CD8-positive, alpha-beta memory T cell (primary cell): Measurements from ENCODE around the gene SLC18A3. TPM values are rescaled to one million over a fixed set of nuclear protein-coding genes. Genes with fewer than 3 reads are reported as not detected.
A peak's percentile ranks its signal among the peaks of the same experiment; 100 is the strongest.

Experiments
- CTCF ChIA-PET: fragments of 350-600 bp; sonication (Branson Sonifier 250); formaldehyde crosslinking; loops from one replicate; lab custom pipeline; 2021; ENCODE audit warnings: antibody characterized with exemption; lab: Charles Lee
- POLR2A ChIA-PET: fragments of 350-600 bp; sonication (Branson Sonifier 250); formaldehyde crosslinking; loops from one replicate; lab custom pipeline; 2021; ENCODE audit warnings: antibody characterized with exemption; lab: Charles Lee
- DNase-seq, 5 donors: peaks; one replicate each; pipeline versions ENCODE4 v3.0.0 to v3.0.0-alpha.2; 2020 to 2022; ENCODE audit warnings: mixed read lengths in 1 of 5
- H3K27ac ChIP-seq: one replicate; pipeline ENCODE4 v1.7.0; 2013; ENCODE audit warnings: low read depth, mild to moderate bottlenecking, low read length, moderate library complexity
- H3K27me3 ChIP-seq: 2 replicates; pipeline ENCODE4 v1.7.0; 2013; ENCODE audit warnings: low read length, mild to moderate bottlenecking; ENCODE audit not compliant: insufficient read depth, poor library complexity, severe bottlenecking
- H3K36me3 ChIP-seq: 2 replicates; pipeline ENCODE4 v1.7.0; 2013; ENCODE audit warnings: mild to moderate bottlenecking, low read length, moderate library complexity; ENCODE audit not compliant: insufficient read depth
- H3K4me1 ChIP-seq: 2 replicates; pipeline ENCODE4 v1.7.0; 2013; ENCODE audit warnings: mild to moderate bottlenecking, low read length, moderate library complexity; ENCODE audit not compliant: insufficient read depth
- H3K4me3 ChIP-seq: 2 replicates; pipeline ENCODE4 v1.7.0; 2013; ENCODE audit warnings: mild to moderate bottlenecking, low read length
- H3K9me3 ChIP-seq: 2 replicates; pipeline ENCODE4 v1.7.0; 2013; ENCODE audit warnings: mild to moderate bottlenecking, low read length
- H3K27ac Mint-ChIP-seq, 8 donors: one replicate each; pipeline ENCODE4 v1.8.0; 2020 to 2021; ENCODE audit warnings: mixed read lengths in 8 of 8, mild to moderate bottlenecking in 6 of 8, inconsistent platforms in 3 of 8, moderate library complexity in 3 of 8
- H3K27me3 Mint-ChIP-seq, 2 donors: one replicate each; pipeline ENCODE4 v1.8.0; 2020 to 2021; ENCODE audit warnings: mixed read lengths in 2 of 2, mild to moderate bottlenecking in 1 of 2, moderate library complexity in 1 of 2
- H3K36me3 Mint-ChIP-seq, 3 donors: one replicate each; pipeline ENCODE4 v1.8.0; 2020 to 2021; ENCODE audit warnings: mixed read lengths in 3 of 3, inconsistent platforms in 1 of 3, mild to moderate bottlenecking in 1 of 3
- H3K4me1 Mint-ChIP-seq, 3 donors: one replicate each; pipeline ENCODE4 v1.8.0; 2020 to 2021; ENCODE audit warnings: mixed read lengths in 3 of 3, inconsistent platforms in 1 of 3, mild to moderate bottlenecking in 1 of 3
- H3K4me3 Mint-ChIP-seq, 7 donors: one replicate each; pipeline ENCODE4 v1.8.0; 2020 to 2021; ENCODE audit warnings: mixed read lengths in 7 of 7, mild to moderate bottlenecking in 6 of 7, moderate library complexity in 4 of 7, inconsistent platforms in 2 of 7
- H3K9me3 Mint-ChIP-seq, 5 donors: one replicate each; pipeline ENCODE4 v1.8.0; 2020 to 2022; ENCODE audit warnings: mixed read lengths in 5 of 5, mild to moderate bottlenecking in 3 of 5, moderate library complexity in 2 of 5, inconsistent platforms in 1 of 5
- polyA plus RNA-seq: library from polyadenylated mRNA; unstranded; fragments of 300-500 nt; fragmentation: Illumina TruSeq; gene quantifications from one replicate; pipeline ENCODE4 v1.2.3, GENCODE V29; 2021
- total RNA-seq, 2 experiments: library from RNA; stranded (reverse); gene quantifications; one replicate each; pipeline ENCODE4 v1.2.3, GENCODE V29; 2021

SLC18A3 gene
- total and polyA plus RNA-seq, 3 experiments from 2014 or later: not detected

DNA sequence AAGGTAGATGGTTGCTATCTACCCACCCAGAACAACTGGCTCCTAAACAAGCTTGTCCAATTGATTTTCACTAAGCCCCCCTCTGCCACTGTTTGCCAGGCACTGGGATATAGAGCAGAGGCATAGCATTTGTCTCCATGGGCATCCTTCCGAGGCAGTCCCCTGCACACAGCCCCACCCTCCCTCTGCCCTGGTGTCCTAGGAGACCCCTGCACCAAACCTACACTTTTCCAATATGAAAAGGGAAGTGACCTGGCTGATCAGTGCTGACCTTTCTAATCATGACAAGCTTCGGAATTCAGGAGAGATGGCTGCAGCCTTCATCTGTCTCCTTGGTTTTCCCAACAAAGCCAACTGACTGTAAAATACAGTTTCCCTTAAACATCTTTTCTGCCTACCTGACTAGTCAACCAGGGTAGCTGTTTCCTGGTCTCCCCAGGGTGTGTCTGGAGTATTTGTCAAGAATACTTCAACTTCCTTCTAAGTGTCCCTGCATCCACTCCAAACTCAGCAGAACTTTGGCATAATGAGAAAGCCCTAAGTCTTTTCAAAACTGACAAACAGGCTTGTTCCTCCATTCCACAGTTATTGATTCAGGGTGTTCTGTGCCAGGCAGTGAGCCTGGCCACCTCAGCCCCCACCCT, 7.6 kb upstream of the SLC18A3 start:
- Histone ChIP-seq H3K36me3 (no peaks in the 10 kb centered on the region), H3K27me3 (peaks cover 4% of the 10 kb centered on the region), H3K4me3 (no peak overlapping the region), H3K4me1 (no peaks in the 10 kb centered on the region), H3K27ac (no peak overlapping the region), H3K9me3 (no peaks in the 10 kb centered on the region)
- Mint-ChIP-seq H3K9me3 (peaks cover 0 to 9% (median 1%) of the 10 kb centered on the region in 5 donors), H3K4me1 (peaks cover 3 to 9% (median 7%) of the 10 kb centered on the region in 3 donors), H3K27me3 (peaks cover 20 to 70% of the 10 kb centered on the region in 2 donors), H3K4me3 (no peak overlapping the region), H3K27ac (no peak overlapping the region), H3K36me3 (no peaks in the 10 kb centered on the region)
- no peak for DNase-seq
- ChIA-PET CTCF (interaction anchor here (1.3 kb wide), 1 partner anchor 10 kb away, joined by 6 read pairs; no protein-coding TSS in a partner anchor), POLR2A (no interaction called here)

DNA sequence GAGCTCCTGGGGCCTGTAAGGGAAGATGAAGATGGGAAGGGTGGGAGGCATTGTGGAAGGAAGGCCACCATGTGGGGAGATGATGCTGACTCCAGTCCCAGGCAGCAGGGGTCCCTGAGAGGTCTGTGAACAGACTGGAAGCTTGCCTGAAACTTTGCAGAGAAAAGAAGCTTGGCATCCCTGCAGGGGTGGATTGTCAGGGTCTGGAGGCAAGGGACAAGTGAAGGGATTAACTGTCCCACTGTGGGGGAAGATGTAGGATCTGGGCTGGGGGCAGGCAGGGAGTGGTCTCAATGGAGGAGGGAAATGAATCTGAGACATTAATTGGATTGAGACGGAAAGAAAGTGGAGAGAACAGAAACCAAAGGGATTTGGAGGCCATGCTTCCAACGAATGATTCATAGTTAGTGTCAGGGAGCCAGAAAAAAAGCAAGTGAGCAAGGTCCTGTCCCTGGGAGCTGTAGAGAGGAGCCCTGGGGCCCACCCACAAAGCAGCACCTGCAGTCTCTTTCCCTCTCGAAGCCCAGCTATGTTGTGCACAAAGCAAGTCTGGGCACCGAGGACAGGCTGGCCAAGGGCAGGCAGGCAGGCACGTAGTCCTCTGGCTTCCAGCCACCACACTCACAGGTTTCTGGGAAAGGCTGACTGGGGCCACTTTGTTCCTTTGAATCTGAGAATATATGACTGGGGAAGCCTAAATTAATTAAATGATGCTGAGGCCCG, 4.7 kb upstream of the SLC18A3 start:
- ChIA-PET CTCF (interaction anchor here (1.5 kb wide), 1 partner anchor 12 kb away, joined by 6 read pairs; no protein-coding TSS in a partner anchor), POLR2A (no interaction called here)
- H3K27me3 ChIP-seq: peaks cover 8% of the 10 kb centered on the region
- no peak overlapping the region for H3K27ac ChIP-seq
- H3K4me1 Mint-ChIP-seq: peaks cover 3 to 10% (median 9%) of the 10 kb centered on the region in 3 donors
- no peaks in the 10 kb centered on the region for H3K36me3 Mint-ChIP-seq
- DNase-seq: no peak
- H3K9me3 ChIP-seq: no peaks in the 10 kb centered on the region
- peaks cover 29 to 72% of the 10 kb centered on the region in 2 donors for H3K27me3 Mint-ChIP-seq
- no peaks in the 10 kb centered on the region for H3K4me1 ChIP-seq
- peaks cover 0 to 15% (median 3%) of the 10 kb centered on the region in 5 donors for H3K9me3 Mint-ChIP-seq
- H3K36me3 ChIP-seq: no peaks in the 10 kb centered on the region
- H3K4me3 ChIP-seq: no peak overlapping the region
- no peak overlapping the region for H3K4me3 Mint-ChIP-seq
- H3K27ac Mint-ChIP-seq: no peak overlapping the region

DNA sequence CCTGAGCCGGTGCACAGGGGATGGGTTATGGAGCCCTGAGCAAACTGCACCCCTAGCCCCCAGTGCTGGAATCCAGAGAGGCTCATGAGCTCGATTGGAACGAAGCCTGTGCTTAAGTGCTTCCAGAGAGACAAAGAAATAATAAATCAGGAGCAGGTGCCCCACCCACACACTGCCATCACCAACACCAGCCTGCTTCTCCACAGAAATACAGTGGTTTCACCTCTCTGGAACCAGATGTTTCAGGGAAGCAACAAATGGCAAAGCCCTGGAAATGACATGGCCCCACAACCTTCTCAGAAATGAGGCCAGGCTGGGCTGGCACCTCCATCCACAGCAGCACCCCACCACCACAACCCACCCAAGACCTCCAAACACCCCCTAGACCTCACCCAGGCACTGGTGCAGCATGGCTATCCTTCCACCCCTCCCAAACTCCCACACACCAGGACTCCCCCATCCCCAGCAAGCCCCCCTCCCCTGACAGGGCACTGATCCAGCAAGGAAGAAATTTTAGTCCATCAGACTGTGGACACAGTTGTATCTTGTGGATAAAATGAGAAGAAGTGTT, 4.1 kb upstream of the SLC18A3 start:
- no peaks in the 10 kb centered on the region for H3K36me3 ChIP-seq
- no peak overlapping the region for H3K4me3 ChIP-seq
- H3K27ac ChIP-seq: no peak overlapping the region
- DNase-seq: no peak
- Mint-ChIP-seq H3K36me3 (no peaks in the 10 kb centered on the region), H3K4me3 (no peak overlapping the region), H3K4me1 (peaks cover 3 to 10% (median 9%) of the 10 kb centered on the region in 3 donors), H3K27ac (no peak overlapping the region), H3K9me3 (peaks cover 0 to 15% (median 3%) of the 10 kb centered on the region in 5 donors), H3K27me3 (peaks cover 28 to 69% of the 10 kb centered on the region in 2 donors)
- ChIA-PET CTCF (interaction anchor here (0.9 to 1.5 kb wide), 2 partner anchors 12 to 13 kb away, joined by 3 to 6 read pairs; no protein-coding TSS in a partner anchor), POLR2A (no interaction called here)
- H3K9me3 ChIP-seq: no peaks in the 10 kb centered on the region
- H3K4me1 ChIP-seq: no peaks in the 10 kb centered on the region
- H3K27me3 ChIP-seq: peaks cover 8% of the 10 kb centered on the region

DNA sequence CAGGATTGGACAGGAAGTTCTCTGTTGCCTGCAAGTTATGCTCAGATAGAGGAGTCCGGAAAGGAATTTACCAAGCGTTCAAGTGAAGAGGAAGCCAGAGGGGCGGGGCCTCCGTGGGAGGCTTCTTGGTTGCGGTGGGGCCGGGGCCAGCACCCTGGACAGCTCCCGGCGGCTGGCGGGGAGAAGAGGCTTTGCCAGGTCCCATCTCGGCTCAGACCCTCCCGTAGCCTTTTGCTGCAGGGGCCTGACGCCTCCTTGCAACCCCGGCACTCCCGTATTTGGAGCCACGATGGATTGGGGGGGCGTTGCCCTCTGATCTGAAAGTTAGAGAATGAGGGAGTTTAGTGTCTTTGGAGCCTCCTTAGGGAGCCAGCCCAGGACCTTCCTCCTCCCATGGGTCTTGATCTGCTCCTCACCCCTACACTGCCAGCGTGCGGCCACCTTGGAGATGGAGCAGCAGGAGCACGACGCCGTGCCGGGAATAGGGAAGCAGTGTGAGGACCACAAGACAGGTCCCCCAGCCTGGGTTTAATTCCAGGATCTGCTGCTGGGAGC, 3.1 kb upstream of the SLC18A3 start:
- H3K27me3 ChIP-seq: peaks cover 8% of the 10 kb centered on the region
- ChIA-PET POLR2A (no interaction called here), CTCF (interaction anchor here (0.9 kb wide), 1 partner anchor 13 kb away, joined by 3 read pairs; no protein-coding TSS in a partner anchor)
- no peak overlapping the region for H3K27ac ChIP-seq
- H3K4me3 ChIP-seq: no peak overlapping the region
- peaks cover 6 to 11% (median 9%) of the 10 kb centered on the region in 3 donors for H3K4me1 Mint-ChIP-seq
- peaks cover 0 to 16% (median 6%) of the 10 kb centered on the region in 5 donors for H3K9me3 Mint-ChIP-seq
- H3K36me3 ChIP-seq: no peaks in the 10 kb centered on the region
- H3K4me1 ChIP-seq: no peaks in the 10 kb centered on the region
- H3K9me3 ChIP-seq: no peaks in the 10 kb centered on the region
- no peak overlapping the region for H3K4me3 Mint-ChIP-seq
- H3K36me3 Mint-ChIP-seq: no peaks in the 10 kb centered on the region
- no peak overlapping the region for H3K27ac Mint-ChIP-seq
- peaks cover 35 to 72% of the 10 kb centered on the region in 2 donors for H3K27me3 Mint-ChIP-seq
- peak; percentile 35 to 75 (median 51) for DNase-seq

DNA sequence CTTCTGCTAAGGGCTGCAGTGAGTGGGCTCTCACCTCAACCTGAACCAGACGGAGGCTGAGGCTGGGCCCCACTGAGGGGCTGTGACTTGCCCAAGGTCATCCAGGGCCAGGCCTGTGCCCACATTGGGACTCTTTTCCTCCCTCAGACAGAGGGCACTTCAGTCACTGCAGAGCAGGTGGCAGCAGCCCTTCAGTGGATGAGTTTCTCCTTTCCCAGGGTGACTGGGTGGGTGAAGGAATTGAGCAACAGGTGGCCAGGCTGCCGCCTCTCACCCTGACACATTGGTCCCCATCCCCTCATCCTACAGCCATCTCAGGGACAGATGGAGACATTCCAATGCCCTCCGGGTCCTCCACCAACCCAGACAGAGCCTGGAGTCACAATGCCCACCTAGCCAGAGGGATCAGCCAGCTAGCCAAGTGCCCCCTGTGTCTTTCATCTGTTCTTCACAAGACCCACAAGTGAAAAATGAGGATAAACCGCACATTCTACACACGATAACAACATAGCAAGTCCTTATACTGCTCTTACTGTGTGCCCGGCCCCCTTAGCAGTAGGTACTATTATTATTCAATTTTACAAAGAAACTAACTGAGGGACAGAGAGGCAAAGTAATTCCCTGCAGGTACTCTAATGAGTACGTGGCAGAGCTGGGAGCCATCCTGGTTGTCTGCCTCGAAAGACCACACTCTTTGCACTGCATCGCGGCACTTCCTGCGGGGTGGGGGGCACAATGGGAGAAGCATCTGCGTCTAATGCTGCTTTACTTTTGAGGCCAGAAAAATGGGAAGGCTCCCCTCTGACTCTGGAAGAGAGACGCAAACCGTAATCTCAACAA, 1.7 kb upstream of the SLC18A3 start:
- Histone ChIP-seq H3K4me3 (no peak overlapping the region), H3K27ac (no peak overlapping the region), H3K9me3 (no peaks in the 10 kb centered on the region), H3K36me3 (no peaks in the 10 kb centered on the region), H3K4me1 (no peaks in the 10 kb centered on the region), H3K27me3 (peaks cover 15% of the 10 kb centered on the region)
- Mint-ChIP-seq H3K4me3 (peak overlapping the region in 1 of 7 donors; percentile 28), H3K9me3 (peaks cover 0 to 19% (median 9%) of the 10 kb centered on the region in 5 donors), H3K27me3 (peaks cover 45 to 73% of the 10 kb centered on the region in 2 donors), H3K27ac (no peak overlapping the region), H3K36me3 (no peaks in the 10 kb centered on the region), H3K4me1 (peaks cover 10 to 14% (median 12%) of the 10 kb centered on the region in 3 donors)
- ChIA-PET POLR2A (no interaction called here), CTCF (no interaction called here)
- no peak for DNase-seq

DNA sequence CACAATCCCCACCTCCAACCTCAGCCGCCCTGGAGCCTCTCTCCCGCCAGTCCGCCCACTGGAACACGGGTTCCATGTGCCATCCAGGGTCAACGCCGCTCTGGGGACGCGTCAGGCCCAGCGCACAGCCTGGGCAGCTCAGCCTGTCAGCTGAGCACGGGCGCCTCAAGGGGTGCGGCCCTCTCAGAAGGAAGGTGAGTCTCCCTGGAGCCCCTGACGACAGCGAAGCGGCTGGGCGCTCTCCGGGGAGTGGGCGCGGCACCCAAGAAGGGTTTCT, 1.2 kb upstream of the SLC18A3 start:
- peaks cover 51 to 73% of the 10 kb centered on the region in 2 donors for H3K27me3 Mint-ChIP-seq
- H3K36me3 Mint-ChIP-seq: no peaks in the 10 kb centered on the region
- ChIA-PET POLR2A (no interaction called here), CTCF (no interaction called here)
- H3K4me3 Mint-ChIP-seq: no peak overlapping the region
- no peak for DNase-seq
- Histone ChIP-seq H3K4me3 (no peak overlapping the region), H3K9me3 (no peaks in the 10 kb centered on the region), H3K27me3 (peaks cover 17% of the 10 kb centered on the region), H3K27ac (no peak overlapping the region), H3K4me1 (no peaks in the 10 kb centered on the region), H3K36me3 (no peaks in the 10 kb centered on the region)
- peaks cover 0 to 21% (median 9%) of the 10 kb centered on the region in 5 donors for H3K9me3 Mint-ChIP-seq
- H3K27ac Mint-ChIP-seq: no peak overlapping the region
- H3K4me1 Mint-ChIP-seq: peaks cover 12 to 18% (median 15%) of the 10 kb centered on the region in 3 donors

DNA sequence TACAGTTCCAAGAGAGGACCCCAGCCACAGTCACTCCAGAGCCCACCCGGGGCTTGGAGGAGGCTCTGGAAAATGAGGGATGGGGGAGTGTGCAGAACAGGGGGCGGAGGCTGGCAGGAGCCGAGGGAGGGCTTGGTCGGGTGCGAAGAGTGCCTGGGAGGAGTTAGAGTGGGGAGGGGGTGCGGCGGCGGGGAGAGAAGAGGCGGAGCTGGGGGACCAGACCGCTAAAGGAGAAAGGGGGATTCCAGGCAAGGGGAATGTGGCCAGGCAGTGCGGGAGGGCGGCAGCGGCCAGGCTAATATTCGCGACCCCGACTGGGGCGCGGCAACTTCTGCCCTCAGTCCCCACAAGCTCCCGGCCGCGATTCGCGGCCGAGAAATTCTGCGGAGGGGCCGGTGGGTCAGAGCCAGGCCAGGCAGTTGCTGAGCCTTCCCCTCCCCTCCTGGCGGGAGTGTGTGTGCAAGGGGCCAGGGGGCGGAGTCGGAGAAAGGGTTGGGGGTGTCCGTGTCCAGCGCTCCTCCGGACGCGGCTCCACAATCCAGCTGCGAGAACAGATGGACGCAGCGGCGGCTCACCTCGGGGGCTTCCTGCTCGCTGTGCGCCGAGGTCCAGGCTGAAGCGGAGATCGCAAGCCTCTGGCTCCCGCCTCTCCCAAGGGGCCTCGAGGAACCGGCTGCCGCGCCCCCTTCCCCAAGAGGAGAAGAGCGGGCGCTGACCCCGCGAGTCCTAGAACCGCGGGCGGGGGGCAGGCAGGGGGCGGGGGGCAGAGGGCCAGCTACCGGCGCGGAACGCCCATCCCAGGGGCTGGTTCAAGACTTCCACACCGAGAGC, 612 bp upstream of the SLC18A3 start:
- H3K9me3 Mint-ChIP-seq: peaks cover 0 to 18% (median 9%) of the 10 kb centered on the region in 5 donors
- H3K36me3 Mint-ChIP-seq: no peaks in the 10 kb centered on the region
- H3K27ac ChIP-seq: no peak overlapping the region
- POLR2A ChIA-PET: no interaction called here
- no peaks in the 10 kb centered on the region for H3K4me1 ChIP-seq
- CTCF ChIA-PET: no interaction called here
- H3K27ac Mint-ChIP-seq: no peak overlapping the region
- DNase-seq: no peak
- H3K4me3 Mint-ChIP-seq: no peak overlapping the region
- H3K9me3 ChIP-seq: no peaks in the 10 kb centered on the region
- H3K4me3 ChIP-seq: no peak overlapping the region
- peaks cover 51 to 71% of the 10 kb centered on the region in 2 donors for H3K27me3 Mint-ChIP-seq
- H3K36me3 ChIP-seq: no peaks in the 10 kb centered on the region
- H3K4me1 Mint-ChIP-seq: peaks cover 13 to 18% (median 15%) of the 10 kb centered on the region in 3 donors
- H3K27me3 ChIP-seq: peaks cover 17% of the 10 kb centered on the region
